Ecto neural progenitor cell (in vitro differentiated cells): Measurements from ENCODE around the gene DPP10.

Experiments
- DNase-seq: peaks from one replicate; pipeline ENCODE4 v3.0.0-alpha.2; 2018; ENCODE audit warnings: low spot score

DPP10 gene

DNA sequence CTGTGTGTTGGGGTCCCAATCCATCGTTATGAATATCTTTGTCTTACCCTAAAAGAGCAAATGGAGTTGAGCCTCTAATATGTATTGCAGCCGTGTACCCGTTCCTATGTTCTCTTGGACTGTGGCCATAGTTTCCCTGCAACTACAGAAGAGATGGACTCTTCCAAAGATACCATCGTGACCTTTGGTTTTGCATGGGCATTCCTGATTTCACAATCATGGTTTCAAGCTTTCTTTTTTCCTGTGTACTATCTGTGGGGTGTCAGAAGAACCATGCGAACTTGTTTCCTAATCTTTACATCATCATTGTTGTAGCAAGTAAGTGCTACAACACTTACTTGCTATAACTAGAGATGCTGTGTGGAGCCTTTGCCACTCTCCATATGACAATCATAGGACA is 1295.7 kb downstream of the DPP10 start:
- no peak for DNase-seq

GRCh38 chr2:115739574-115739973 is 1297.1 kb downstream of the DPP10 start:
- no peak for DNase-seq

GRCh38 chr2:115746151-115746550 is 1303.7 kb downstream of the DPP10 start:
- DNase-seq = no peak

DNA sequence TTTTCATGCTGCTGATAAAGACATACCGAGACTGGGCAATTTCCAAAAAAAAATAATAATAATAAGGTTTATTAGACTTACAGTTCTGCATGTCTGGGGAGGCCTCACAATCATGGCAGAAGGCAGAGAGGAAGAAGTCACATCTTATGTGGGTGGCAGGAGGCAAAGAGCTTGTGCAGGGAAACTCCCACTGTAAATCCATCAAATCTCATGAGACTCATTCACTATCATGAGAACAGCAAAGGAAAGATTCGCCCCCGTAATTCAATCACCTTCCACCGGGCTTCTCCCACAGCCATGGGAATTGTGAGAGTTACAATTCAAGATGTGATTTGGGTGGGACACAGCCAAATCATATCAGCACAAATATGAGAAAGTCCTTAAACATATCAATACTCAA is 1314.8 kb downstream of the DPP10 start:
- DNase-seq = no peak

- DNase-seq = no peak
Observed at GRCh38 chr2:115763601-115764000, 1321.2 kb downstream of the DPP10 start.

DNA sequence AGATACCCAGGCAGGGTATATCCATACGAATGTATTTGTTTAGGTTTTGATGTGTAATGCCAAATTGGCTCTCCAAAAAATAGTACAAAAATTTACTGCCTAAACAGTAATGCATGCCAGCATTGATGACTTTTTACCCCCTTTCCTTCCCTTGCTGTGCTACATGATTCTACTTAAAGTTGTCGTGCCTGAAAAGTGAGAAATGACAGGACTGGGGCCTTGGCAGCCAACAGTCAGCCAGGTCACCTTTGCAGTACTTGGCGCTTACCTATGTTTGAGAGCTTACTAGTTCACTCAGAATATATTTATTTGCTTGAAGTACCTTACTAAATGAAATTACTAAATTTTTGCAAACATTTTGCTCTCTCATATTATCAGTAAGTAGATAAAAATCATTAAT is 1329.1 kb downstream of the DPP10 start:
- DNase-seq = no peak

- no peak for DNase-seq
Observed at GRCh38 chr2:115774361-115774760, 1331.9 kb downstream of the DPP10 start.

GRCh38 chr2:115779085-115779632 is 1336.7 kb downstream of the DPP10 start:
- no peak for DNase-seq

DNA sequence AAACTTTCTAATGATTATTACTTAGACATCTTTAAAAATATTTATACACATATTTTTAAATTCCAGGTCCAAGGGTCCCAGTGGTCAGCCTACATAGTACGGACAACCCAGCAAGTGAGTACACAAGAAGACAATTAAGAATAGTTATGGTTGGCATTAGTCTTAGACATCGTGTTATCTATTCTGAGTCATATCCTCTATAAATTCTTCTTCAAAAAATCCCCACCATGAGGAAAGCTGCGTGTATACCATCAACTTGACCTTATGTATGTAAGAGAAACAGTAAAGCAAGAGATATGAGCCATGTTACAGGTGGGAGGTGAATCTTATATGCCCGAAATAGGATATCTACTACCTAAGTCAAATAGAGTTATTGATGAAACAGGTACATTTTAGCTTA is 1339.8 kb downstream of the DPP10 start:
- no peak for DNase-seq

- DNase-seq = no peak
Observed at GRCh38 chr2:115796078-115796477, 1353.6 kb downstream of the DPP10 start.

- no peak for DNase-seq
Observed at GRCh38 chr2:115807276-115807675, 1364.8 kb downstream of the DPP10 start.

DNA sequence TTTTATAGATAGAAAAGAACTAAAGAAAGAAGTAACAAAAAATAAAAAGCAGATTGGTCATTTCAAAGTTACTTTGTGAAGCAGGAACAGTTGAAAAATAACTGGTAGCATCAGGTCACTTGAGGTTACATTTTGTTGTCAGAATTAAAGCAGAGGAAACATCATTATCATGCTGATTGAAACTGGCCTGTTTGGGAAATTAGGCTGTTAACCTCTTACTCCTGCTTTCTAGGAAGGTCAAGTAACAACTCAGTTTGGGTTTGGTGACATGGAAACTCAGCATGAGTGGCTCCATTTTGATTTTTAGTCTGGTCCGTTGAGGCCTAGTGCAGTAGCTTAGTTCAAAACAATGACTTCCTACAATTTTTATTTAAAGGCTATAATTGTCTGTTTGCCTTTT is 1383.5 kb downstream of the DPP10 start:
- DNase-seq = no peak

- DNase-seq = no peak
Observed at GRCh38 chr2:115833196-115833595, 1390.8 kb downstream of the DPP10 start.

- no peak for DNase-seq
Observed at GRCh38 chr2:115838539-115838938, 1396.1 kb downstream of the DPP10 start.

GRCh38 chr2:115842306-115842705 is 1399.9 kb downstream of the DPP10 start:
- DNase-seq = no peak

DNA sequence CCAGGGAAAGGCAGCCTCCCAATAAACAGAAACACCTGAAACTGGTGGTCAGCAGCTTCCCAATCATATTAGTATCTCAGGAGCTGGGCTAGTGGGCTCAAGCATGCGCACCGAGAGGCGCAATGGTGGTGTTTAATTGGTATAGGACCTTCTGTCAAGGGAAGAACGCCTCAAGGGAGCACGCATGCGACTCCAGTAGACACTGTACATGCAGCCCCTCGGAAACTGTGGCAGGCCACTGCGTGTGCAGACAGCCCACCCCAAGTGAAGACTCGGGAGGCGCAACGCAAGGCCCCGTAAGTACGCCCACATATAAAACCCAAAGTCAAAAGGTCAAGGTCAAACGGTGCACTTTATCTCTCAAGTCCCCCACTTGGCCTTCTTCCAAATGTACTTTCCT is 1405.8 kb downstream of the DPP10 start:
- no peak for DNase-seq

DNA sequence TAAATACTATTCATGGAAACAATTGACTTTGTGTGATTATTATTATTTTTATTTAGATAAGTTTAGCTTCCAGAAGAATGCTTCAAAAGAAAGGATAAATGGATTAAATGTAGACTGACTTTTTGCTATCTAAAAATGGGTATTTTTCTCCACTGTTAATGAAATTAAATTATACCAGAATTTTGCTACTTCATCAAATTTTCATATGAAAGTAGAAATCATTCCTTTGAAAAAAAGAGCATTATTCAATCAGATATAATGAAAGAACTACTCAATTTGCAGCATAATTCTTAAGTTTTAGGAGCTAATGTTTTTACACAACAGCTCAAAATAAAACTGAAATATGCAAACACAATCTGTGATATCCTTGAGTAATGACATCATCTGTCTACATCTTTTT is 1424.6 kb downstream of the DPP10 start:
- DNase-seq = no peak

DNA sequence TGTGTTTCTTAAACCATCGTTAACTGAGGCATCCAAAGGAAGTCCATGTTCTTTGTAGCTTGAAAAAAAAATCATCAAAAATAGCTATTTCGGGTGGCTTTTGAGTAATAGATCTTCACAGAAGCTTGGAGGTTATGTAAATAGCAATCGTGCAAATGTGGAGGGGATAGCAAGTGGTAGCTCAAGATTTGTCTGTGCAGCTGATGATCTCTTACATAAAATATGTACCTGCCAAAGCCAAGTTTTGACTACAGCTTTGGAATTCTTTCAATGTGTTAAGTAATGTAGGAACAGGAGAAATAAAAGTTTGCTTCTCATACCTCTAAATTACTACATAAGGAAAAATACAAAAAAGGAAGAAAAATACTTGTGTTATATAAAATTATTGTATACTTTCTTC is 1432.0 kb downstream of the DPP10 start:
- DNase-seq = no peak

- DNase-seq = no peak
Observed at GRCh38 chr2:115880558-115880957, 1438.1 kb downstream of the DPP10 start.

DNA sequence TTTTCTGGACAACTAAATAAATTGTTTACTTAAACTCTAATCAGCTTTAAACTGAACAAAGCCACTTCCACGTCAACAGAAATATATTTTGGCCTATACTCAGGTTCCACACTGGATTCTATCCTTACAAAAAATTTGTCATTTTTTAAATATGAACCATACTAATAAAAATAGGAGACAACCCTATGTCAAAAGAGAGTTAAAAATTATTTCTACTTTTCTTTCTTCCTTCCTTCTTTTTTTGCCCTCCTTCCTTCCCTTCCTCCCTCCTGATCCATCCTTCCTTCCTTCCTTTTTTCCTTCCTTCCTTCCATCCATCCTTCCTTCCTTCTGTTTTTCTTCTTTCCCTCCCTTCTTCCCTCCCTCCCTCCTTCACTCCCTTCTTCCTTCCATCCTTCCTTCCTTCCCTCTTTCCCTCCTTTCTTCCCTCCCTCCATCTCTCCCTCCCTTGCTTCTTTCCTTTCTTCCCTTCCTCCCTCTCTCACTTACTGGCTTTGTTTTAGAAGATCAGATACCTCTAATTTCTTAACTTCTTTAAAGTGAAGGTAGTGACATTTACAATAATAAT is 1444.9 kb downstream of the DPP10 start:
- DNase-seq = no peak
